Spleen (tissue), 7 donors: ENCODE results near the gene NEBL.

Experiments used
- POLR2A ChIP-seq, 3 donors: fragments of 450-650 bp; IDR thresholded peaks; one replicate each; pipeline ENCODE4 v1.5.1; 2017; ENCODE audit warnings: antibody characterized with exemption in 3 of 3, mild to moderate bottlenecking in 1 of 3
- POLR2AphosphoS5 ChIP-seq, 3 donors: sonication (generic); formaldehyde crosslinking; IDR thresholded peaks; one replicate each; pipeline ENCODE4 v1.5.1; 2017; ENCODE audit warnings: antibody characterized with exemption in 3 of 3
- TF ChIP-seq, protein P1 (sequence below), 11 experiments: fragments of 200-600 bp in 7 of 11; fragments of 450-650 bp in 4 of 11; sonication (generic) in 4 of 11; IDR thresholded peaks in 8 of 11; conservative IDR thresholded peaks in 3 of 11; 1 replicate in 7 of 11; 2 replicates in 4 of 11; pipeline versions ENCODE4 v1.4.0 to v1.8.0; 2016 to 2021; ENCODE audit warnings: antibody characterized with exemption in 11 of 11, inconsistent platforms in 4 of 11, mild to moderate bottlenecking in 1 of 11
- donor health status: DM: no; HTN: no; CAD: no; lungs with moderate emphysema.
- donor health status: DM: no; HTN: no; CAD: no.
- donor health status: DM: no; HTN: no; CAD: no.

DNA sequence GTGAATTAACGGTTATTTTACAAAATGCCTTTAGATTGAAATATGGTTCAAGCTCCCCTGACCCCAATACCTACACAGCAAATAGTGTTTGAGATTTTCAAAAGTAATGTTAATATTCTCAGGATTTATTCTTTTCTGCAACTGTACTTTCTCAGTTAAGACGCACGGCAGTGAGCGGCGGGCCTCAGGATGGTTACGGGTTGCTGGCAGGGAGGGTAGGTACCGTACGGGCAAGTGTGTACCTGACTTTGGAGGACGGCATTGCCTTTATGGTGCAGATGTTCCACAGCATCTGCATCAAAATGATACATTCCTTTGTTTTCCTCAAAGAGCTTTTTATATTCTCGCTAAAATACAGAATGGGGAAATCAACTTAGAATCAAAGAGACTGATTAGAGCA is 44.8 kb downstream of the NEBL start:
- TF ChIP-seq, protein P1, sequence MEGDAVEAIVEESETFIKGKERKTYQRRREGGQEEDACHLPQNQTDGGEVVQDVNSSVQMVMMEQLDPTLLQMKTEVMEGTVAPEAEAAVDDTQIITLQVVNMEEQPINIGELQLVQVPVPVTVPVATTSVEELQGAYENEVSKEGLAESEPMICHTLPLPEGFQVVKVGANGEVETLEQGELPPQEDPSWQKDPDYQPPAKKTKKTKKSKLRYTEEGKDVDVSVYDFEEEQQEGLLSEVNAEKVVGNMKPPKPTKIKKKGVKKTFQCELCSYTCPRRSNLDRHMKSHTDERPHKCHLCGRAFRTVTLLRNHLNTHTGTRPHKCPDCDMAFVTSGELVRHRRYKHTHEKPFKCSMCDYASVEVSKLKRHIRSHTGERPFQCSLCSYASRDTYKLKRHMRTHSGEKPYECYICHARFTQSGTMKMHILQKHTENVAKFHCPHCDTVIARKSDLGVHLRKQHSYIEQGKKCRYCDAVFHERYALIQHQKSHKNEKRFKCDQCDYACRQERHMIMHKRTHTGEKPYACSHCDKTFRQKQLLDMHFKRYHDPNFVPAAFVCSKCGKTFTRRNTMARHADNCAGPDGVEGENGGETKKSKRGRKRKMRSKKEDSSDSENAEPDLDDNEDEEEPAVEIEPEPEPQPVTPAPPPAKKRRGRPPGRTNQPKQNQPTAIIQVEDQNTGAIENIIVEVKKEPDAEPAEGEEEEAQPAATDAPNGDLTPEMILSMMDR (IDR thresholded peaks at IDR 0.05 in 8 of 11, conservative IDR thresholded peaks at IDR 0.05 in 3 of 11) = no peak
- no peak for TF ChIP-seq POLR2A (IDR thresholded peaks at IDR 0.05)
- no peak for TF ChIP-seq POLR2AphosphoS5 (IDR thresholded peaks at IDR 0.05)
